Ovary (tissue), 3 donors: ENCODE measurements around the gene TBC1D1.

Experiments used
- POLR2A ChIP-seq: fragments of 450-650 bp; IDR thresholded peaks from one replicate; pipeline ENCODE4 v1.6.1; 2017; ENCODE audit warnings: antibody characterized with exemption, mild to moderate bottlenecking, moderate library complexity
- TF ChIP-seq, protein P1 (sequence below), 3 donors: fragments of 450-650 bp in 2 of 3; fragments of 200-600 bp in 1 of 3; IDR thresholded peaks; one replicate each; pipeline versions ENCODE4 v1.5.1 to v1.8.0; 2016 to 2022; ENCODE audit warnings: antibody characterized with exemption in 3 of 3, mild to moderate bottlenecking in 1 of 3
- donor health status: DM: no; HTN: no; CAD: no.

DNA sequence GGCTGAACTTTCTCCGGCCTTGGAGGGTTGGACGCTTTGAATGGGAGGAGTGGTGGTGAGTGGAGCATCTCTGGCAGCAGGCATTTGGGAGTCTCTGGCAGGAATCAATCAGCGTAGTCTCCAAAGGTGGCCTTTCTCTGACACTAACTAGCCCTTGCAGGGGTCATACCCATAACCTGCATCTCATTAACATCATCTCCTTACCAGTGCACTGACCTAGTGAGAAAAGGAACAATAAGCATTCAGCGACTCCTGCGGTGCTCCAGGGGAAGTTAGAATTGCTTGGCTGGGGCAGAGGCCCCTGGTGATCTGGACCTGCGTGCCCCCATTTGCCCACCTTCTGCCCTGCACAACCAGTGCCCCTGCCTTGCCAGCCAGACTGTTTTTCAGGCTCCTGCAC, 231.2 kb downstream of the TBC1D1 start:
- TF ChIP-seq, protein P1, sequence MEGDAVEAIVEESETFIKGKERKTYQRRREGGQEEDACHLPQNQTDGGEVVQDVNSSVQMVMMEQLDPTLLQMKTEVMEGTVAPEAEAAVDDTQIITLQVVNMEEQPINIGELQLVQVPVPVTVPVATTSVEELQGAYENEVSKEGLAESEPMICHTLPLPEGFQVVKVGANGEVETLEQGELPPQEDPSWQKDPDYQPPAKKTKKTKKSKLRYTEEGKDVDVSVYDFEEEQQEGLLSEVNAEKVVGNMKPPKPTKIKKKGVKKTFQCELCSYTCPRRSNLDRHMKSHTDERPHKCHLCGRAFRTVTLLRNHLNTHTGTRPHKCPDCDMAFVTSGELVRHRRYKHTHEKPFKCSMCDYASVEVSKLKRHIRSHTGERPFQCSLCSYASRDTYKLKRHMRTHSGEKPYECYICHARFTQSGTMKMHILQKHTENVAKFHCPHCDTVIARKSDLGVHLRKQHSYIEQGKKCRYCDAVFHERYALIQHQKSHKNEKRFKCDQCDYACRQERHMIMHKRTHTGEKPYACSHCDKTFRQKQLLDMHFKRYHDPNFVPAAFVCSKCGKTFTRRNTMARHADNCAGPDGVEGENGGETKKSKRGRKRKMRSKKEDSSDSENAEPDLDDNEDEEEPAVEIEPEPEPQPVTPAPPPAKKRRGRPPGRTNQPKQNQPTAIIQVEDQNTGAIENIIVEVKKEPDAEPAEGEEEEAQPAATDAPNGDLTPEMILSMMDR (IDR thresholded peaks at IDR 0.05), result no peak
- TF ChIP-seq POLR2A, result no peak
